Activated CD8-positive, alpha-beta T cell treated with anti-CD3 and anti-CD28 coated beads, Interleukin-2, amount 10 ng/mL, durations not matched to agents 7 days and 5 days (primary cell): ENCODE measurements around the gene MAP3K13. TPM values are rescaled to one million over a fixed set of nuclear protein-coding genes. Genes with fewer than 3 reads are reported as not detected.

ENCODE experiments used
- ATAC-seq: fragments of 150-1000 bp; cut with Tn5 transposase; one replicate; pipeline ENCODE4 v1.10.0; 2021; ENCODE audit warnings: moderate library complexity
- CTCF ChIA-PET: fragments of 350-600 bp; sonication (Branson Sonifier 250); formaldehyde crosslinking; loops from one replicate; lab custom pipeline; 2021; ENCODE audit warnings: antibody characterized with exemption; lab: Charles Lee
- POLR2A ChIA-PET: fragments of 350-600 bp; sonication (Branson Sonifier 250); formaldehyde crosslinking; loops from one replicate; lab custom pipeline; 2021; ENCODE audit warnings: antibody characterized with exemption; lab: Charles Lee
- DNase-seq: peaks from one replicate; pipeline ENCODE4 v3.0.0-alpha.2; 2020
- H3K27ac Mint-ChIP-seq: one replicate; pipeline ENCODE4 v1.8.0; 2021; ENCODE audit warnings: mild to moderate bottlenecking, mixed read lengths
- H3K27me3 Mint-ChIP-seq: one replicate; pipeline ENCODE4 v1.8.0; 2021; ENCODE audit warnings: low read depth, mixed read lengths
- H3K36me3 Mint-ChIP-seq: one replicate; pipeline ENCODE4 v1.8.0; 2021; ENCODE audit warnings: low read depth, mixed read lengths
- H3K4me1 Mint-ChIP-seq: one replicate; pipeline ENCODE4 v1.8.0; 2021; ENCODE audit warnings: low read depth, mixed read lengths
- H3K4me3 Mint-ChIP-seq: one replicate; pipeline ENCODE4 v1.8.0; 2021; ENCODE audit warnings: mild to moderate bottlenecking, mixed read lengths
- H3K9me3 Mint-ChIP-seq: one replicate; pipeline ENCODE4 v1.8.0; 2022; ENCODE audit warnings: mixed read lengths; ENCODE audit not compliant: insufficient read depth
- total RNA-seq, 2 experiments: library from RNA; stranded (reverse); gene quantifications; one replicate each; pipeline ENCODE4 v1.2.3, GENCODE V29; 2021

MAP3K13 gene
- total RNA-seq, 2 experiments from 2014 or later: 10.6 to 12.4 TPM

DNA sequence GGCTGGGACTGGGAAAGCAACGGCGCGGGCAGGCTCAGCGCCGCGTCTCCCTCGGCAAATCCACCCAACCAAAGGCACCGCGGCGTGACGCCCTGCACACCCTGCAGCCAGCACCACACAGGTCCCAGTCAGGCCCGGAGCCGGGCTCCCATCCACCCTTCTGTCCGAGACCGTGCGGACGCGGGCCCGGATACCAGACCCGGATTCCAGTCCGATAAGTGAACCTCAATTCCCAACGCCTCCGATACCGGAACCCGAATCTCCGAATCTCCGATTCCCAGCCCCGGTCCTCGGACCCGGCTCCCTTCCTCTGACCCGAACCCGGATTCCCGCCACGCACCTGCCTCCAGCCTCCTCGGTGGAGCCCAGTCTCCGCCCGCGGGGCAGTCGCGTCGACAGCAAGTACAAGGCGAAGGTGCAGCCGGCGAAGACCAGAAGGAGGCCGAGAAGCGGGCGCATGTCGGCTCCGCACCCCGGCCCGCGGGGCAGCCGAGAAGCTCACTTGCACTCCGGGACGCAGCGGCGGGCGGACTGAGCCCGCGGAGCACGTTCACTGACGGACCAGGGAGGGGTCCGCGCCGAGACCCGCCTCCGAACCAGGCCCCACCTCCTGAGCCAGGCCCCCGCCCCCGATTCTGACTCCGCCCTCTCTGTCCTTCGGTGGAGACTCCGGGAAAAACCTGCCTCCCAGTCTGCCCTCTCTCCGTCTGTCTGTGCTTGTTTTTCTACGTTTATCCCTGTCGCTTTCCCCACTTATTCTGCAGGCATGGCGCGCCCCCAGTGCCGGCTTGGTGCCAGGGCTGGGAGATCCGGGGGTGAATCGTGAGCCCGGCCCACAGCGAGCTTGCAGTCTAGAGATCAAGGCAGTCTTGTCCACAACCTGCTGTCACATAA is 135.8 kb downstream of the MAP3K13 start, which contains the start of gene TMEM41A:
TMEM41A (minus strand) TSS at position 533 of the 894 bp plus-strand sequence; CDS start at position 459, 74 bp downstream.
- H3K36me3 Mint-ChIP-seq: peaks cover 20% of the 10 kb centered on the region
- no peaks in the 10 kb centered on the region for H3K9me3 Mint-ChIP-seq
- DNase-seq (peak; percentile 93), ATAC-seq (peak; percentile 99)
- H3K4me1 Mint-ChIP-seq: peaks cover 18% of the 10 kb centered on the region
- H3K4me3 Mint-ChIP-seq: peak within 1 kb of the TSS; percentile 96
- peak within 1 kb of the TSS; percentile 92 for H3K27ac Mint-ChIP-seq
- peaks cover 7% of the 10 kb centered on the region for H3K27me3 Mint-ChIP-seq
- ChIA-PET CTCF (interaction anchor here (0.7 to 1.1 kb wide), 2 partner anchors 29 to 59 kb away, joined by 3 to 6 read pairs; no protein-coding TSS in a partner anchor), POLR2A (interaction anchor here (0.7 to 1.5 kb wide), 6 partner anchors 10 to 213 kb away, joined by 3 to 12 read pairs (median 4); partner anchors contain the start of gene SENP2)

DNA sequence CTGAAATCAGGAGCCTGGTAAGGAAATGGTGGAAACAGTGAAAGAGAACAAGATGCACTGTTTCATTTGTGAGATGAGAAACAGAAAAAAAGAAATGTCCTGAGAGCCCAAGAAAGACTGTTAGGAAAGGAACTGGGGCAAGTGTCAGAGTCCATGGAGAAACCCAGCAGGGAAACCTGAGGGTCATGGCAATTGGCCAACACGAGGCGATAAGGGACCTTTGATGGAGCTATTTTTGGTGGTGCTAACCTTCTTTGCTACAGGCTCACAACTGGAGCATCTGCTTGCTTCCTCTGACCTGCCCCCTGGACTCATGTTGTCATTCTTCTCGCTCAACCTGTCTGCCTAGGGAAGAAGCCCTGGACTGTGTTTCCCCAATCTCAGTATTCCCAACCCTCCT is 140.1 kb downstream of the MAP3K13 start:
- Mint-ChIP-seq H3K4me3 (no peak overlapping the region), H3K27ac (no peak overlapping the region), H3K27me3 (peaks cover 7% of the 10 kb centered on the region), H3K9me3 (no peaks in the 10 kb centered on the region), H3K36me3 (no peaks in the 10 kb centered on the region), H3K4me1 (peaks cover 4% of the 10 kb centered on the region)
- DNase-seq (no peak), ATAC-seq (no peak)
- POLR2A ChIA-PET: no interaction called here
- CTCF ChIA-PET: interaction anchor here (1.8 kb wide), 1 partner anchor 56 kb away, joined by 4 read pairs; no protein-coding TSS in a partner anchor

GRCh38 chr3:185503521-185503920 is 140.6 kb downstream of the MAP3K13 start:
- Mint-ChIP-seq H3K4me3 (no peak overlapping the region), H3K9me3 (no peaks in the 10 kb centered on the region), H3K4me1 (peaks cover 4% of the 10 kb centered on the region), H3K27me3 (peaks cover 7% of the 10 kb centered on the region), H3K36me3 (no peaks in the 10 kb centered on the region), H3K27ac (no peak overlapping the region)
- DNase-seq (no peak), ATAC-seq (no peak)
- CTCF ChIA-PET: interaction anchor here (1.8 kb wide), 1 partner anchor 55 kb away, joined by 4 read pairs; no protein-coding TSS in a partner anchor
- POLR2A ChIA-PET: no interaction called here

GRCh38 chr3:185504636-185505035 is 141.7 kb downstream of the MAP3K13 start:
- no peak for DNase-seq
- no peaks in the 10 kb centered on the region for H3K9me3 Mint-ChIP-seq
- ChIA-PET POLR2A (no interaction called here), CTCF (no interaction called here)
- no peak for ATAC-seq
- H3K4me3 Mint-ChIP-seq: no peak overlapping the region
- H3K4me1 Mint-ChIP-seq: no peaks in the 10 kb centered on the region
- H3K36me3 Mint-ChIP-seq: no peaks in the 10 kb centered on the region
- H3K27me3 Mint-ChIP-seq: peaks cover 7% of the 10 kb centered on the region
- no peak overlapping the region for H3K27ac Mint-ChIP-seq

DNA sequence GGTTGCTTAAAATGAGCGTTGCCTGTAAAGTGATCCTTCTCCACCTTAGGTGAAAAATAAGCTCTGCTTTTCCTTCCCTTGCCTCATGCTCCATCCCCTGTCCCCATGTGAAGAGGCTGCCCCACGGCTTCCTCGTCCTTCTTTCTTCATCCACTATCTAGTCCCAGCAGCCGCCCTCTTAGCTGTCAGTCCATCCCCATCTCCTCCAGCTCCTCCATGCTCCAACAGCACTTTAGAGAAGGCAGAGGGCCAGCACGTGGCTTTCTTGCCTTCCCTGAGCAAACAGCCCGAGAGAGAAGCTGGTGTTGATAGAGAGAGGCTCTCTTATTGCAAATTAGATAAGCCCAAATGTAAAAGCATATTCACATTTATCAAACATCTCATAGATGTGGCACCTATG is 144.9 kb downstream of the MAP3K13 start:
- ATAC-seq: no peak
- DNase-seq: no peak
- H3K36me3 Mint-ChIP-seq: no peaks in the 10 kb centered on the region
- ChIA-PET POLR2A (no interaction called here), CTCF (no interaction called here)
- H3K4me1 Mint-ChIP-seq: no peaks in the 10 kb centered on the region
- H3K4me3 Mint-ChIP-seq: no peak overlapping the region
- H3K9me3 Mint-ChIP-seq: no peaks in the 10 kb centered on the region
- no peak overlapping the region for H3K27ac Mint-ChIP-seq
- H3K27me3 Mint-ChIP-seq: peaks cover 2% of the 10 kb centered on the region

GRCh38 chr3:185508335-185508991 is 145.5 kb downstream of the MAP3K13 start:
- POLR2A ChIA-PET: interaction anchor here (0.9 kb wide), 1 partner anchor 9 kb away, joined by 4 read pairs; the partner anchor contains the start of gene TMEM41A
- CTCF ChIA-PET: interaction anchor here (2.6 kb wide), 1 partner anchor 50 kb away, joined by 9 read pairs; no protein-coding TSS in a partner anchor
- H3K9me3 Mint-ChIP-seq: no peaks in the 10 kb centered on the region
- peaks cover 4% of the 10 kb centered on the region for H3K27me3 Mint-ChIP-seq
- no peak overlapping the region for H3K4me3 Mint-ChIP-seq
- no peaks in the 10 kb centered on the region for H3K4me1 Mint-ChIP-seq
- DNase-seq (no peak), ATAC-seq (no peak)
- no peaks in the 10 kb centered on the region for H3K36me3 Mint-ChIP-seq
- no peak overlapping the region for H3K27ac Mint-ChIP-seq

DNA sequence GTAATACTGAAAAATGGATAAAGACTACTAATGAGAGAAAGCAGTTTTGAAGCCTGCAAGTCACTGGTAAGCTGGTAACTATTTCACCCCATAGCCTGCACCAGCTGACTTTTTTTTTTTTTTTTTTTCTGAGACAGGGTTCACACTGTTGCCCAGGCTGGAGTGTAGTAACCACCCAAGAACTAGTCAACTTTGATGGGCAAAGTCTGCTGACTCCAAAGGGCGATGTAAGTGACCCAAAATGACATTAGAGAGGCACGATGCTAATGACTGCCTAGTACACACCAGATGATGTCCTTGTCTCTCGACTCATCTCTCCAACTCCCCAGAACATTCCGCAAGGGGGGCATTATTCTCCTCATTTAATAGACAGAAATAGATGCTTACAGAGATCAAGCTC is 148.8 kb downstream of the MAP3K13 start:
- no peak overlapping the region for H3K27ac Mint-ChIP-seq
- ChIA-PET POLR2A (no interaction called here), CTCF (no interaction called here)
- no peaks in the 10 kb centered on the region for H3K9me3 Mint-ChIP-seq
- H3K27me3 Mint-ChIP-seq: peaks cover 13% of the 10 kb centered on the region
- H3K4me1 Mint-ChIP-seq: no peaks in the 10 kb centered on the region
- H3K36me3 Mint-ChIP-seq: no peaks in the 10 kb centered on the region
- ATAC-seq (no peak), DNase-seq (no peak)
- H3K4me3 Mint-ChIP-seq: no peak overlapping the region

DNA sequence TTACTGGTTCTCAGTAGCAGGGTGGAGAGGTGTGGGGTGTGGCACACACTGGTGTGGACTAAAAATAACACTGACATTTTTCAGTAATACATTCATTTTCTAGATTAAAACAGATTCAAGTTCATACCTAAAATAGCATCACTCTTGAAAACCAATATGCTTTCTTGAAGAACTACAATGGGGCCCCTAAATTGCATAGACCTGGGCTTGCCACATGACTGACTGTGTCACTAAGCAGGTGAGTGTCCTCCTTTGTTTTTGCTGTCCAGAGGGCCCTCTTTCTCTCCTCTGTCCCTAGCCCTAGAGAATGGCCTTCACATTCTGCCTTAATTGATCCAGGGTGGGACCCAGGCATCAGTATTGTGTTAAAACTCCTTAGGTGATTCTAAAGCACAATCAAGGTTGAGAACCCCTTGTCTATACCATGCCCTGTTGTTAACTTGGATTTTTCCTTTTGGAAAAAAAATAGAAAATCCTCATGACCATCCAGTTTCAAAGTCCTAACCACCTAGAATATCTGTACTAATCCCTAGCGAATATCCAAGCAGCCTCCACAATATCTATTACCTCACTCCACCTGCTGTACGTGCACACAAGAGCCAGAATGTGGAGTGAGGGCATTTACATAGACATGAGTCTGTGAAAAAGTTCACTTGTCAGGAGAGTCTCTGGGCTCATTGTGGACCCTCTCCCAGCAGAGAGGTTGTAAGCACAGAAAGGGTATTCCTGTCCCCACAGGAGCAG is 154.6 kb downstream of the MAP3K13 start:
- no peak overlapping the region for H3K4me3 Mint-ChIP-seq
- ChIA-PET CTCF (no interaction called here), POLR2A (no interaction called here)
- no peaks in the 10 kb centered on the region for H3K36me3 Mint-ChIP-seq
- no peaks in the 10 kb centered on the region for H3K9me3 Mint-ChIP-seq
- no peaks in the 10 kb centered on the region for H3K4me1 Mint-ChIP-seq
- ATAC-seq (no peak), DNase-seq (no peak)
- no peak overlapping the region for H3K27ac Mint-ChIP-seq
- peaks cover 13% of the 10 kb centered on the region for H3K27me3 Mint-ChIP-seq

DNA sequence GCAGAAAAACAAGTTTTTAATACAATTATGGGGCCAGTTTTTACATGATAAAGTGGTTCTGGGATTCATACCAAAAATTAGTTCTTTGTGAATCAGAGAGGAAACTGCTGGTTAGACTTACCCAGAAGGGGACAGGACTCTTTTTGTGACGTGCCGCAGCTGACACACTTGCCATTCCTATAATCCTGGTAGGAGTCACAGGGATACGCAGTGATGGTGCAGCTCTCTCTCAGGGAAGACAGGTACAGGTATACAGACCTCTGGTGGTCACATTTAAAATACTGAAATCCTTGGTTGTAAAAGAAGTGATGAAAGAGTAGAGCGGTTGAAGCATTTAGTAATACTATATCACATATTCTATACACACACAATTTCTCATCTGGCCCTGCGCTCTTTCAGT is 156.1 kb downstream of the MAP3K13 start:
- Mint-ChIP-seq H3K36me3 (no peaks in the 10 kb centered on the region), H3K9me3 (no peaks in the 10 kb centered on the region), H3K27me3 (peaks cover 8% of the 10 kb centered on the region), H3K4me3 (no peak overlapping the region), H3K27ac (no peak overlapping the region), H3K4me1 (no peaks in the 10 kb centered on the region)
- ATAC-seq (no peak), DNase-seq (no peak)
- ChIA-PET POLR2A (no interaction called here), CTCF (no interaction called here)

GRCh38 chr3:185521349-185522138 is 158.6 kb downstream of the MAP3K13 start:
- Mint-ChIP-seq H3K36me3 (no peaks in the 10 kb centered on the region), H3K27me3 (peaks cover 8% of the 10 kb centered on the region), H3K27ac (no peak overlapping the region), H3K4me1 (no peaks in the 10 kb centered on the region), H3K4me3 (no peak overlapping the region), H3K9me3 (no peaks in the 10 kb centered on the region)
- CTCF ChIA-PET: no interaction called here
- DNase-seq (no peak), ATAC-seq (no peak)
- POLR2A ChIA-PET: no interaction called here
